GM19467 (cell line): ENCODE data around the gene CD38.

Experiments used
- ATAC-seq: cut with Tn5 transposase; IDR thresholded peaks from one replicate; pipeline ENCODE4 v1.9.1; 2021; ENCODE audit warnings: mild to moderate bottlenecking, moderate library complexity; ENCODE audit not compliant: unreplicated experiment

The CD38 gene

DNA sequence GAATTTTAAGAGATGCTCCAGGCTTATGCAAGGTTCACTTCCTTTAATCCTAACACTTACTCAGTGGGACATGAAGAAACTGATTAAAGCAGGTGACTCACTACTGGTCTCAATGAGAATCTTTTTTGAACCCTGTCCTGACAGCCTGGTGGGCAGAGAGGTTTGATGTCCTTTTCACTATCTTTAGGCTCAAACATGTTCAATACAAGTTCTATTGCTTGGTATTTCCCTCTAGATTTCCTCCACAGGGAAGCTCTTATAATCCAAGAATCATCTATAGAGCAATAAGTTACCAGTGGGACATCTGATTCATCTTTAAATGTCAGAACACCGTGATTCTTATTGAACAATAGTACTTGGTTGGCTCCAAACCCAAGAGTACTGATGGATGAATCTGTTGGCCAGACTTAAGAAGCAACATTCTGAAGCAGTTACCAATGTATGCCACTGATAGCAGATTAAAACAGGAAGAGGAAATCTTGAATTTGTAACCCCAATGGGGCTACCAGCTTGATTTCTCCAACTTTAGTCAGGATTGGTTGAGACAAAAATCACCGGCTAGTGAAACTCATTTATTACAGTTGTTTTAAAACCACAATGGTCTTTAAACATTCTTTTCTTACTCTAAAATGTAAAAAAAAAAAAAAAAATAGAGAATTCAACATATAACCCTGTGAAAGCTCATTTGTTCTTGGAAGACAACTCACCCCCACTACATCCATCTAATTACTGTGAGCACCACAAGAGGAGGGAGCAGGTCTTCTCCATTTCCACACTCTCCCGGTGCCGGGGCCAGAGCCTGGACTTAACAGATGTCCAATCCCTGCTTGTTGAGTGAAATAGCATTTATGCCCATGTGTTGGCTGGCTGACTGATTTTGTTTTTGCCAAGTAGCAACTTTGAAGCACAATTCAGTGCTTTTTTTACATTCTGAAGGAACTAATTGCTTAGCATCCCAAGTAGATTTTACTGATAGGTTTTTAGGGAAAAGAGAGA, 117.1 kb downstream of the CD38 start:
- no peak for ATAC-seq

DNA sequence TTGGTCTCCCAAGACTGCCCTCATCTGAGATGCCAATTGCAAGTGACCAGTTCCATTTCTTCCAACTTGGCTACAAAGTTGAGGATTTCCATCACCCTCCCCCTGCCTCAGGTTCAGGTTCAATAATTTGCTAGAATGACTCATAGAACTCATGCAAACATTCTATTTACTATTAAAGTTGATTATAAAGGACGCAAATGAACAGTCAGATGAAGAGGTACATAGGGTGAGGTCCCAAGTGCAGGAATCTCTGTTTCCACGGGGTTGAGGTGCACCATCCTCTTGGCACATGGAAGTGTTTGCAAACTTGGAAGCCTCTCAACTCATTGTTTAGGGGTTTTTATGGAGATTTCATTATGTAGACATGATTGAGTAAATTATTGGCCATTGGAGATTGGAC, 119.4 kb downstream of the CD38 start:
- no peak for ATAC-seq

DNA sequence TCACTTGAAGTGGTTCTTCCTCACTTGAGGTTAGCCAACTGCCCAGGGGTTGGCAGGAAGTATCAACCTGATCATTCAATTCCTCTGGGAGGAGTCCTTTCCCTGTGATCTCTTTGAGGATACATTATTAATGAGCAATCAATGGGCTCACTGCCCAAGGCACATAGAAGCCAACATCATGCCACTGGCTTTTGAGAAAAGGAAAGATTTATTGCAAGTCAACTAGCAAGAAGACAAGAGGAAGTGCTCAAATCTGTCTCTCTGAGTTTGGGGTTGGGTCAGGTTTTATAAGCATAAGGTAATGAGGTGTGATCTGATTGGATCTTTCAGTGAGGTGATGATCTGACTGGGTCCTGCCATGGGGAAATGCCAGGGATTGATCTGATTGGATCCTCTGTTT, 120.8 kb downstream of the CD38 start:
- ATAC-seq, result no peak

DNA sequence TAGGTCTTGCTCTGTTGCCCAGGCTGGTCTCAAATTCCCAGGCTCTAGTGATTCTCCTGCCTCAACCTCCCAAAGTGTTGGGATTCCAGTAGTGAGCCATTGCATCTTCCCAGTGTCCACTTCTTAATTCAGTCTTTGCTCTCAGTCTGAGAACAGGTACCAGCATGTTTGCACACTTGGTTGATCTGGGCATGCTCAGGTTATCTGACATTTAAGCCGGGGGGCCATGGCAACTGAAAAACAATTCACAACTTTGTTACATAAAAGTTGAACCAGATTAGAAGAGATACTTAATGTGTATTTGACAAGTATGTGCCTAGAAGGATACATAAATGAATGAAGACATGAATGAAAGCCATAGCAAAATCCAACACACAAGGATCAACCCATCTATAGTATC, 121.4 kb downstream of the CD38 start:
- ATAC-seq, result no peak

DNA sequence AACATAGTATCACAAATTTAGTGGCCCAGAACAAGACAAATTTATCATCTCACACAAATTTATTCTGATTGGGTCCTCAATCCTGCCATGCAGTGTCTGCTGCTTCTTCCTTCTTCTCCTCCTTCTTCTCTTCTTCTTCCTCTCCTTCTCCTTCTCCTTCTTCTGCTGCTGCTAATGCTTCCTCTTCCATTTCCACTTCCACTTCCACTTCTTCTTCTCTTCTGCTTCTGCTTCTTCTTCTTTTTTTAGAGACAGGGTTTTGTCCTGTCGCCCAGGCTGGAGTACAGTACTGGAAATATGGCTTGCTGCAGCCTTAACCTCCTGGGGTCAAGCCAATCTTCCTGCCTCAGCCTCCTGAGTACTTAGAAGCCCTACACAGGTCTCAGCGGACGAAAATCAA, 122.9 kb downstream of the CD38 start:
- no peak for ATAC-seq

DNA sequence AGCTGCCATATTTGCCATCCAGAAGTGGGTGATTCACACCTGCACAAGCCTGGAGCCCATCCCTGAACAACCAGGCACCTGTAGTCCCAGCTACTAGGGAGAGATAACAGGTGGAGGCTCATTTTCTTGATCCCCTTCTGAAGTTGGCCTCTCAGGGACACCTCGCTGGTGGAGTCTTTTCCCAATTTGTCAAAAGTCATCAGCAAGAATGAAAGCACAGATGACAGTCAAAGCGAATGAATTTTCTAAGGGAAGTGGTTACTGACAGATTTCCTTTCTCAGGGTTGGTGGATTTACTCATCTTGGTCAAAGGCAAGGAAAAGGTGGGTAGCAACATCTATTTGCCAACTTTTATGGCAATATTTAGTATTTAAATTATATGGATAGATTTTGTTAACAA, 123.9 kb downstream of the CD38 start:
- no peak for ATAC-seq

DNA sequence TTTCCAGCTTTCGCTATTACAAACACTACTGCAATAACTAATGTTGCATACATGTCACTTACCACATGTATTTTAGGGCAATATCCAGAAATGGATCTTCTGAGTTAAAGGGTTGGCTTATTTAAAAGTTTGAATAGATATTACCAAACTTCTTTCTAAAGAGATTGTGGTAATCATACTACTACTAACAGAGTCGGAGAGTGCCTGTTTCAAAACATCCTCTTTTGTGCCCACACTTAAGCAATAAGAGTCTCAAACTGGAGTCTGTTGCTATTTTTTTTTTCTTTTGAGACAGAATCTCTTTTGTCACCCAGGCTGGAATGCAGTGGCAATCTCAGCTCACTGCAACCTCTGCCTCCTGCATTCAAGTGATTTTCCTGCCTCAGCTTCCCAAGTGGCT, 124.6 kb downstream of the CD38 start:
- ATAC-seq, result no peak
